GM19397 (cell line): ENCODE results near the gene EXOC5.

Experiments used
- ATAC-seq: cut with Tn5 transposase; IDR thresholded peaks from one replicate; pipeline ENCODE4 v1.9.1; 2021; ENCODE audit warnings: mild to moderate bottlenecking, moderate library complexity; ENCODE audit not compliant: unreplicated experiment

Gene EXOC5

DNA sequence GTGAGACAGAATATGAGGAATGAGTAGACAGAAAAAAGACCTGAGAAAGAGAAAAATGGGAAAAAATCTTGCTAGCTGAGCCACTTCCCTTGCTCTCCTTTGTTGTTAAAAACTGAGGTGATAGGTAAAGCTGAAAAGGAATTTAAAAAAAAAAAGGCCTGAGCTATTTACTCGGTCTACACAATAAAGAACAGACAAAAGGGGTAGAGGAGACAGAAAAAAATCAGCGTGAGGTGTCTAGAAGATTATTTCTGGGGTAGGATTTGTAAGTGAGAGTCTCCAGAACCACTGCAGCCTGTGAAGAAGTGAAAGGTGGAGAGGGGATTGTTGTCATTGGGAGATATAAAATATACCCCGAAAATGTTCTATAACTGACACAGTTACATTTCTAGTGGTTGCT, 98.8 kb downstream of the EXOC5 start:
- no peak for ATAC-seq

- ATAC-seq: no peak
Measured at GRCh38 chr14:57168138-57168679, 100.5 kb downstream of the EXOC5 start.

GRCh38 chr14:57161583-57162234, 107.0 kb downstream of the EXOC5 start:
- no peak for ATAC-seq

DNA sequence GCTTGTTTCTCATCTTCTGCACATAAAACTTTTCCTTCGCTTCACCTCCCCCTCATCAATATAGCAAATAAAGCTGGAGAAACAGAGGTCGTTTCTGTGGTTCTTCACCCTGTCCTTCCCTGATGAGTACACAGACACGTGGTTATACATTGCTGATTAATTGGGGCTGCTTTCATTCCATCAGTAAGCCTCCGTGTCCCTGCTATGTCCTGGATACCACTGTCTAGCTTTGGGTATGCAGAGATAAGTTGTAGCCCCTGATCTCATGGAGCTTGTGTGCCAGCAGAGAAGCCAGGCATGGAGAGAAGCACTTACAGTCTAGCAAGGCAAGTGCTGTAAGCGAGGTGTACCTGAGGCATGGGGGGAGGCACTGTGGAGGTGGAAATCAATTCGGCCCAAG, 108.4 kb downstream of the EXOC5 start:
- ATAC-seq: no peak

DNA sequence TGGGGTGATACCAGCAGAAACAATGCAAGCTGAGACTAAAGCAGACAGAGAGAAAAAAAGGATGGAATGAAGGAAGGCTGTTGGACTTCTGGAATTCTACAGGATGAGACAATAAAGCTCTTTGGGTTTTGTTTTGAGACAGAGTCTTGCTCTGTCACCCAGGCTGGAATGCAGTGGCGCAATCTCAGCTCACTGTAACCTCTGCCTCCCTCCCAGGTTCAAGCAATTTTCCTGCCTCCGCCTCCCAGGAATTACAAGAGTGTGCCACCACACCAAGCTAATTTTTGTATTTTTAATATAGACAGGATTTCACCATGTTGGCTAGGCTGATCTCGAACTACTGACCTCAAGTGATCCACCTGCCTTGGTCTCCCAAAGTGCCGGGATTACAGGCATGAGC, 115.4 kb downstream of the EXOC5 start:
- no peak for ATAC-seq
